Astrocyte (in vitro differentiated cells and primary cell): Measurements from ENCODE around the gene SLC25A33. TPM values are rescaled to one million over a fixed set of nuclear protein-coding genes. Genes with fewer than 3 reads are reported as not detected.

ENCODE experiments used
- DNase-seq: peaks from one replicate; pipeline ENCODE4 v3.0.0-alpha.2; 2010; ENCODE audit warnings: low read depth
- FAIRE-seq: peaks from 2 replicates; lab custom pipeline; 2011; peaks lifted over from hg19 to GRCh38; lab: Jason Lieb, UNC
- H2AFZ ChIP-seq: 2 replicates; pipeline ENCODE4 v1.6.0; 2012; ENCODE audit warnings: low read depth, low read length, inconsistent platforms
- H3K27ac ChIP-seq: 2 replicates; pipeline ENCODE4 v1.5.1; 2011; ENCODE audit warnings: low read depth, low read length, inconsistent platforms
- H3K27me3 ChIP-seq: 2 replicates; pipeline ENCODE4 v1.6.0; 2011; ENCODE audit warnings: low read length, inconsistent platforms; ENCODE audit not compliant: insufficient read depth
- H3K36me3 ChIP-seq: 2 replicates; pipeline ENCODE4 v1.5.1; 2011; ENCODE audit warnings: low read length, inconsistent platforms; ENCODE audit not compliant: insufficient read depth
- H3K4me1 ChIP-seq: 2 replicates; pipeline ENCODE4 v1.5.1; 2011; ENCODE audit warnings: low read length, inconsistent platforms; ENCODE audit not compliant: insufficient read depth
- H3K4me2 ChIP-seq: 2 replicates; pipeline ENCODE4 v1.6.0; 2012; ENCODE audit warnings: low read length, inconsistent platforms
- H3K4me3 ChIP-seq: 2 replicates; pipeline ENCODE4 v1.5.1; 2011; ENCODE audit warnings: low read depth, mild to moderate bottlenecking, low read length, inconsistent platforms; ENCODE audit not compliant: insufficient read depth
- H3K79me2 ChIP-seq: 2 replicates; pipeline ENCODE4 v1.6.0; 2012; ENCODE audit warnings: mild to moderate bottlenecking, low read length, inconsistent platforms; ENCODE audit not compliant: insufficient read depth
- H3K9ac ChIP-seq: 2 replicates; pipeline ENCODE4 v1.6.0; 2012; ENCODE audit warnings: mild to moderate bottlenecking, low read length, inconsistent platforms
- H3K9me3 ChIP-seq: 2 replicates; pipeline ENCODE4 v1.5.1; 2012; ENCODE audit warnings: low read depth, mild to moderate bottlenecking, low read length, inconsistent platforms; ENCODE audit not compliant: insufficient read depth
- H4K20me1 ChIP-seq: 2 replicates; pipeline ENCODE4 v1.6.0; 2012; ENCODE audit warnings: low read length, inconsistent platforms; ENCODE audit not compliant: insufficient read depth
- H3K27ac Mint-ChIP-seq: one replicate; pipeline ENCODE4 v1.8.0; 2021; ENCODE audit warnings: mild to moderate bottlenecking, mixed read lengths; ENCODE audit not compliant: unreplicated experiment
- H3K27me3 Mint-ChIP-seq: one replicate; pipeline ENCODE4 v1.8.0; 2021; ENCODE audit warnings: low read depth, mixed read lengths; ENCODE audit not compliant: unreplicated experiment
- H3K36me3 Mint-ChIP-seq: one replicate; pipeline ENCODE4 v1.8.0; 2021; ENCODE audit warnings: low read depth, mixed read lengths; ENCODE audit not compliant: unreplicated experiment
- H3K4me1 Mint-ChIP-seq: one replicate; pipeline ENCODE4 v1.8.0; 2021; ENCODE audit warnings: low read depth, mixed read lengths; ENCODE audit not compliant: unreplicated experiment
- H3K4me3 Mint-ChIP-seq: one replicate; pipeline ENCODE4 v1.8.0; 2021; ENCODE audit warnings: mild to moderate bottlenecking, moderate library complexity, mixed read lengths; ENCODE audit not compliant: unreplicated experiment
- H3K9me3 Mint-ChIP-seq: one replicate; pipeline ENCODE4 v1.8.0; 2021; ENCODE audit warnings: mild to moderate bottlenecking, mixed read lengths; ENCODE audit not compliant: unreplicated experiment
- EZH2 ChIP-seq: IDR thresholded peaks from 2 replicates; pipeline ENCODE4 v1.6.1; 2012; ENCODE audit warnings: mild to moderate bottlenecking, low read length, inconsistent platforms; ENCODE audit not compliant: insufficient read depth
- total RNA-seq: library from RNA; stranded (reverse); gene quantifications from 2 replicates; pipeline ENCODE4 v1.2.1, GENCODE V29; 2021
- TF ChIP-seq, protein P1 (sequence below): IDR thresholded peaks from 2 replicates; pipeline ENCODE4 v1.5.1; 2011; ENCODE audit warnings: low read depth, mild to moderate bottlenecking, inconsistent platforms, low read length, moderate library complexity; ENCODE audit not compliant: insufficient read depth

The SLC25A33 gene
- total RNA-seq, 1 donor from 2014 or later: 6.7 TPM

DNA sequence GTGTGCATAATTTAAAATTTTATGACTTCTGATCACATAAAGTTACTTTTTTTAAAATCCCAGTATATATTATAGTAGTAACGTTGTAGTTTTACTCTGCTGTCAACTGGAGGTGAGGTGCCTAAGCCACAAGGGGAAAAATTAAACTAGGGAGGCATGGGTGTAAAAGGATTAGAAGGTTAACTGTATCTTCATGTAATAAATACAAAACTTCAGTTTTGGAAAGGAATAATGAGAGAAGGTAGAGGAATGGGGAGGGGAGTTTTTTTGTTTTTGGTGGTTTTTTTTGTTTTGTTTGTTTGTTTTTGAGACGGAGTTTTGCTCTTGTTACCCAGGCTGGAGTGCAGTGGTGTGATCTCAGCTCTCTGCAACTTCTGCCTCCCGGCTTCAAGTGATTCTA lies 5.7 kb downstream of the SLC25A33 start:
- Histone ChIP-seq H2AFZ (no peak overlapping the region), H3K36me3 (no peaks in the 10 kb centered on the region), H3K79me2 (peaks cover 76% of the 10 kb centered on the region), H4K20me1 (peaks cover 65% of the 10 kb centered on the region), H3K9me3 (no peaks in the 10 kb centered on the region), H3K27me3 (no peaks in the 10 kb centered on the region), H3K9ac (no peak overlapping the region), H3K4me2 (no peak overlapping the region), H3K27ac (no peak overlapping the region), H3K4me1 (peaks cover 6% of the 10 kb centered on the region), H3K4me3 (no peak overlapping the region)
- H3K27ac Mint-ChIP-seq: no peak overlapping the region
- H3K27me3 Mint-ChIP-seq: no peaks in the 10 kb centered on the region
- no peak for FAIRE-seq
- TF ChIP-seq, protein P1, sequence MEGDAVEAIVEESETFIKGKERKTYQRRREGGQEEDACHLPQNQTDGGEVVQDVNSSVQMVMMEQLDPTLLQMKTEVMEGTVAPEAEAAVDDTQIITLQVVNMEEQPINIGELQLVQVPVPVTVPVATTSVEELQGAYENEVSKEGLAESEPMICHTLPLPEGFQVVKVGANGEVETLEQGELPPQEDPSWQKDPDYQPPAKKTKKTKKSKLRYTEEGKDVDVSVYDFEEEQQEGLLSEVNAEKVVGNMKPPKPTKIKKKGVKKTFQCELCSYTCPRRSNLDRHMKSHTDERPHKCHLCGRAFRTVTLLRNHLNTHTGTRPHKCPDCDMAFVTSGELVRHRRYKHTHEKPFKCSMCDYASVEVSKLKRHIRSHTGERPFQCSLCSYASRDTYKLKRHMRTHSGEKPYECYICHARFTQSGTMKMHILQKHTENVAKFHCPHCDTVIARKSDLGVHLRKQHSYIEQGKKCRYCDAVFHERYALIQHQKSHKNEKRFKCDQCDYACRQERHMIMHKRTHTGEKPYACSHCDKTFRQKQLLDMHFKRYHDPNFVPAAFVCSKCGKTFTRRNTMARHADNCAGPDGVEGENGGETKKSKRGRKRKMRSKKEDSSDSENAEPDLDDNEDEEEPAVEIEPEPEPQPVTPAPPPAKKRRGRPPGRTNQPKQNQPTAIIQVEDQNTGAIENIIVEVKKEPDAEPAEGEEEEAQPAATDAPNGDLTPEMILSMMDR: no peak
- no peak for TF ChIP-seq EZH2
- H3K36me3 Mint-ChIP-seq: peaks cover 7% of the 10 kb centered on the region
- DNase-seq: no peak
- no peaks in the 10 kb centered on the region for H3K9me3 Mint-ChIP-seq
- no peak overlapping the region for H3K4me3 Mint-ChIP-seq
- H3K4me1 Mint-ChIP-seq: no peaks in the 10 kb centered on the region

DNA sequence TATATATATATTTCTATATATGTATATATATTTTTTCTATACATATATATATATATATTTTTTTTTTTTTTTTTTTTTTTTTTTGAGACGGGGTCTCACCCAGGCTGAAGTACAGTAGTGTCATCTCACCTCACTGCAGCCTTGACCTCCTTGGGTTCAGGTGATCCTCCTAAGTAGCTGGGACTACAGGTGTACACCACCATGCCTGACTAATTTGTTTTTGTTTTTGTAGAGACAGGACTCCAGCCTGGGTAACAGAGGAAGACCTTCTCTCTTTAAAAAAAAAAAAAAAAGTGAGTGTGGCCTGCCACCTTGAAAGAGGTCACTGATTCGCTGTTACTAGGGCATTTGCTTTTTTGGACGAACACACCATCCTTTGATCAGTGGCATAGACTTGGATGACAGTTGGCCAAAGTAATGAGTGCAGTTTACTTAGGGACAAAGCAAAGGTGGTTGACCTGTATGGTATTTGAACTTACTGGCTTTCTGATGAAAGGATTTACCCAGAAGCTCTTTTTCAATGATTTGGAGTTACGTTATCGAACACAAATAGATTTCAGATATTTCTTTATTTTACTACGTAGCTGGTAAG lies 10.8 kb downstream of the SLC25A33 start:
- TF ChIP-seq EZH2: no peak
- TF ChIP-seq, protein P1: no peak

DNA sequence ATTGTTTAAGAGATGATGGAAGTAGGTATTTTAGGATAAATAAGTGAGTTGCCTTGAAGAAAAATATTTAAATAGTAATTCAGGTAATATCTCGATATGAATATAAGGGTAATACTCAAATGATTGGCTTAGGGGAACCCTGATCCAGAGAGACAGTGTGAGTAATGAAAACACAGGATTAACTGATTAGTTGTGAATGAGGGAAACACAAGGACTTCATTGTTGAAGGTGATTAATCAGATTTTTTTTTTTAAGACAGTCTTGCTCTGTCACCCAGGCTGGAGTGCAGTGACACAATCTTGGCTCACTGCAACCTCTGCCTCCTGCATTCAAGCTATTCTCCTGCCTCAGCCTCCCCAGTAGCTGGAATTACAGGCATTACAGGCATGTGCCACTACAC lies 12.7 kb downstream of the SLC25A33 start:
- Mint-ChIP-seq H3K36me3 (peaks cover 9% of the 10 kb centered on the region), H3K4me3 (no peak overlapping the region), H3K27me3 (no peaks in the 10 kb centered on the region), H3K4me1 (peaks cover 1% of the 10 kb centered on the region), H3K9me3 (no peaks in the 10 kb centered on the region), H3K27ac (no peak overlapping the region)
- DNase-seq (no peak), FAIRE-seq (no peak)
- no peak overlapping the region for H3K27ac ChIP-seq
- no peaks in the 10 kb centered on the region for H3K9me3 ChIP-seq
- H4K20me1 ChIP-seq: peaks cover 48% of the 10 kb centered on the region
- peaks cover 34% of the 10 kb centered on the region for H3K79me2 ChIP-seq
- no peak overlapping the region for H3K4me3 ChIP-seq
- no peak overlapping the region for H2AFZ ChIP-seq
- TF ChIP-seq EZH2: no peak
- TF ChIP-seq, protein P1: no peak
- H3K4me2 ChIP-seq: no peak overlapping the region
- H3K4me1 ChIP-seq: peaks cover 3% of the 10 kb centered on the region
- no peaks in the 10 kb centered on the region for H3K27me3 ChIP-seq
- H3K36me3 ChIP-seq: peaks cover 7% of the 10 kb centered on the region
- no peak overlapping the region for H3K9ac ChIP-seq

More for the DNA sequence above, 10.8 kb downstream of the SLC25A33 start:
- H4K20me1 ChIP-seq: peaks cover 42% of the 10 kb centered on the region
- no peak overlapping the region for H3K4me3 Mint-ChIP-seq
- H3K9me3 Mint-ChIP-seq: no peaks in the 10 kb centered on the region
- H3K4me1 ChIP-seq: no peaks in the 10 kb centered on the region
- FAIRE-seq (no peak), DNase-seq (no peak)
- H3K4me3 ChIP-seq: no peak overlapping the region
- H3K79me2 ChIP-seq: peaks cover 42% of the 10 kb centered on the region
- H3K4me1 Mint-ChIP-seq: no peaks in the 10 kb centered on the region
- peaks cover 4% of the 10 kb centered on the region for H3K36me3 Mint-ChIP-seq
- no peaks in the 10 kb centered on the region for H3K9me3 ChIP-seq
- H2AFZ ChIP-seq: no peak overlapping the region
- no peak overlapping the region for H3K9ac ChIP-seq
- H3K27me3 ChIP-seq: no peaks in the 10 kb centered on the region
- H3K27ac Mint-ChIP-seq: no peak overlapping the region
- H3K36me3 ChIP-seq: no peaks in the 10 kb centered on the region
- no peak overlapping the region for H3K4me2 ChIP-seq
- H3K27me3 Mint-ChIP-seq: no peaks in the 10 kb centered on the region
- no peak overlapping the region for H3K27ac ChIP-seq
